Activated CD4-positive, CD25-positive, alpha-beta regulatory T cell treated with anti-CD3 and anti-CD28 coated beads, Interleukin-2, amount 50 U/mL, for 72 hours (primary cell): ENCODE measurements around the gene ZNF776.
"Not testable (repeated sequence)": the region's sequence is repeated elsewhere in the genome, so short reads cannot be mapped to it uniquely, and the experiment has no call there.

ENCODE experiments used
- DNase-seq: peaks from one replicate; pipeline ENCODE4 v3.0.0; 2021

ZNF776 gene

GRCh38 chr19:57779220-57779845 lies 32.7 kb downstream of the ZNF776 start:
- DNase-seq: no peak

GRCh38 chr19:57786286-57786685 lies 39.7 kb downstream of the ZNF776 start:
- DNase-seq: no peak

GRCh38 chr19:57786906-57787305 lies 40.3 kb downstream of the ZNF776 start:
- DNase-seq: no peak

GRCh38 chr19:57788114-57788692 lies 41.6 kb downstream of the ZNF776 start:
- DNase-seq: no peak

- no peak for DNase-seq
Measured at GRCh38 chr19:57789288-57789687, 42.7 kb downstream of the ZNF776 start.

GRCh38 chr19:57796580-57796979 lies 50.0 kb downstream of the ZNF776 start:
- not testable (repeated sequence) for DNase-seq

- DNase-seq: no peak
Measured at GRCh38 chr19:57800696-57801095, 54.1 kb downstream of the ZNF776 start.

- no peak for DNase-seq
Measured at GRCh38 chr19:57802269-57802668, 55.7 kb downstream of the ZNF776 start.

GRCh38 chr19:57803265-57803593 lies 56.6 kb downstream of the ZNF776 start:
- no peak for DNase-seq

GRCh38 chr19:57803594-57804325 lies 57.1 kb downstream of the ZNF776 start:
- DNase-seq: no peak

GRCh38 chr19:57807541-57807940 lies 60.9 kb downstream of the ZNF776 start:
- DNase-seq: no peak
